B cell (primary cell): ENCODE results near the gene REM1. TPM values are rescaled to one million over a fixed set of nuclear protein-coding genes. Genes with fewer than 3 reads are reported as not detected.

Experiments
- ATAC-seq: fragments of 200-7000 bp; cut with Tn5 transposase; one replicate; pipeline ENCODE4 v1.10.0; 2021; ENCODE audit warnings: low read depth, mild to moderate bottlenecking, moderate number of reproducible peaks, moderate library complexity
- CTCF ChIA-PET: fragments of 350-600 bp; sonication (Branson Sonifier 250); formaldehyde crosslinking; loops from one replicate; lab custom pipeline; 2021; ENCODE audit warnings: antibody characterized with exemption, inconsistent platforms; lab: Charles Lee
- POLR2A ChIA-PET: fragments of 350-600 bp; sonication (Branson Sonifier 250); formaldehyde crosslinking; loops from one replicate; lab custom pipeline; 2021; ENCODE audit warnings: antibody characterized with exemption; lab: Charles Lee
- DNase-seq: peaks from one replicate; pipeline ENCODE4 v3.0.0; 2013
- H2AFZ ChIP-seq: 2 replicates; pipeline ENCODE4 v1.6.1; 2012; ENCODE audit warnings: mild to moderate bottlenecking, low read depth, low read length; ENCODE audit not compliant: insufficient read depth, poor library complexity, severe bottlenecking
- H3K27ac ChIP-seq, 2 donors: 1 replicate in 1 of 2; 2 replicates in 1 of 2; pipeline ENCODE4 v1.5.1; 2012 to 2013; ENCODE audit warnings: low read length in 2 of 2, mild to moderate bottlenecking in 2 of 2, moderate library complexity in 1 of 2
- H3K27me3 ChIP-seq, 4 experiments: fragments of 200-600 bp in 1 of 4; sonication (generic) in 1 of 4; replicated peaks in 1 of 4; 1 replicate in 2 of 4; 2 replicates in 2 of 4; pipeline versions ENCODE4 v1.6.1 to v1.7.0; 2013 to 2016; ENCODE audit warnings: low read length in 3 of 4, mild to moderate bottlenecking in 2 of 4, mixed read lengths in 1 of 4, moderate library complexity in 1 of 4; ENCODE audit not compliant: insufficient read depth in 4 of 4, control insufficient read depth in 3 of 4; ENCODE audit errors: control extremely low read depth in 1 of 4
- H3K36me3 ChIP-seq, 2 experiments: replicated peaks in 1 of 2; 1 replicate in 1 of 2; 2 replicates in 1 of 2; pipeline versions ENCODE4 v1.6.1 to v1.7.1; 2013; ENCODE audit warnings: low read length in 1 of 2; ENCODE audit not compliant: insufficient read depth in 2 of 2, control insufficient read depth in 1 of 2; ENCODE audit errors: control extremely low read depth in 1 of 2, extremely low read depth in 1 of 2
- H3K4me1 ChIP-seq, 2 donors: fragments of 200-600 bp in 1 of 2; sonication (generic) in 1 of 2; 1 replicate in 1 of 2; 2 replicates in 1 of 2; pipeline versions ENCODE4 v1.5.1 to v1.6.1; 2013 to 2017; ENCODE audit warnings: low read length in 2 of 2; ENCODE audit not compliant: control insufficient read depth in 2 of 2, insufficient read depth in 2 of 2
- H3K4me2 ChIP-seq: replicated peaks from 2 replicates; pipeline ENCODE3; 2012; ENCODE audit warnings: mild to moderate bottlenecking, low read depth, low read length; ENCODE audit not compliant: poor library complexity, severe bottlenecking
- H3K4me3 ChIP-seq, 5 experiments: fragments of 200-600 bp in 1 of 5; sonication (generic) in 1 of 5; 1 replicate in 3 of 5; 2 replicates in 2 of 5; pipeline versions ENCODE4 v1.5.1 to v1.7.0; 2011 to 2016; ENCODE audit warnings: low read length in 4 of 5, mild to moderate bottlenecking in 4 of 5, low read depth in 2 of 5, control low read depth in 1 of 5, moderate library complexity in 1 of 5; ENCODE audit not compliant: insufficient read depth in 1 of 5; ENCODE audit errors: control extremely low read depth in 1 of 5, extremely low read depth in 1 of 5
- H3K79me2 ChIP-seq: fragments of 200-600 bp; sonication (generic); one replicate; pipeline ENCODE4 v1.6.0; 2016; ENCODE audit warnings: low read length; ENCODE audit not compliant: control insufficient read depth, insufficient read depth
- H3K9ac ChIP-seq: fragments of 200-600 bp; sonication (generic); 2 replicates; pipeline ENCODE4 v1.6.1; 2017; ENCODE audit warnings: mild to moderate bottlenecking, low read length, moderate library complexity
- H3K9me3 ChIP-seq, 3 donors: one replicate each; pipeline versions ENCODE4 v1.6.1 to v1.7.1; 2013; ENCODE audit warnings: low read length in 2 of 3; ENCODE audit not compliant: control insufficient read depth in 2 of 3, insufficient read depth in 1 of 3; ENCODE audit errors: control extremely low read depth in 1 of 3
- H4K20me1 ChIP-seq: 2 replicates; pipeline ENCODE4 v1.6.0; 2012; ENCODE audit warnings: mild to moderate bottlenecking, low read length; ENCODE audit not compliant: insufficient read depth, control insufficient read depth, poor library complexity, severe bottlenecking
- H3K27ac Mint-ChIP-seq: one replicate; pipeline ENCODE4 v1.8.0; 2021; ENCODE audit warnings: mixed read lengths
- H3K27me3 Mint-ChIP-seq: one replicate; pipeline ENCODE4 v1.8.0; 2021; ENCODE audit warnings: mixed read lengths
- H3K4me1 Mint-ChIP-seq: one replicate; pipeline ENCODE4 v1.8.0; 2021; ENCODE audit warnings: mixed read lengths
- H3K4me3 Mint-ChIP-seq: one replicate; pipeline ENCODE4 v1.8.0; 2021; ENCODE audit warnings: mixed read lengths
- H3K9me3 Mint-ChIP-seq: one replicate; pipeline ENCODE4 v1.8.0; 2022; ENCODE audit warnings: mixed read lengths; ENCODE audit not compliant: insufficient read depth
- CTCF ChIP-seq: fragments of 200-600 bp; IDR thresholded peaks from one replicate; pipeline ENCODE4 v1.8.0; 2022; ENCODE audit warnings: antibody characterized with exemption, mild to moderate bottlenecking
- EZH2 ChIP-seq: IDR thresholded peaks from 2 replicates; pipeline ENCODE4 v1.6.1; 2012; ENCODE audit warnings: borderline replicate concordance, low read depth, mild to moderate bottlenecking, moderate library complexity, low read length; ENCODE audit not compliant: insufficient read depth, poor library complexity, severe bottlenecking
- WGBS: methylation state at CpG from one replicate; pipeline ENCODE4 v1.1.5; 2013; ENCODE audit warnings: missing lambda C conversion rate; ENCODE audit not compliant: insufficient coverage; 5-methylcytosine and 5-hydroxymethylcytosine counted together
- intact Hi-C: fragments of 100-400 bp; cut with micrococcal nuclease; formaldehyde crosslinking; loops from one replicate; pipeline ENCODE4 v1.10.0; 2022
- polyA plus RNA-seq: library from polyadenylated mRNA; depleted of rRNA; stranded (reverse); fragments of >200 nt; gene quantifications from 2 replicates; pipeline ENCODE4 v1.2.3, GENCODE V29; 2012
- total RNA-seq, 2 donors: library from RNA; stranded (reverse); fragments of 120-200 nt in 1 of 2; gene quantifications; 1 replicate in 1 of 2; 2 replicates in 1 of 2; pipeline versions ENCODE4 v1.2.3 to v1.2.4, GENCODE V29; 2013 to 2022

REM1 gene
- total and polyA plus RNA-seq, 2 donors (not counting 1 experiment from before 2014, with no cell fraction given) = not detected

GRCh38 chr20:31430568-31431115, 44.4 kb upstream of the REM1 start:
- Histone ChIP-seq H3K4me3 (no peak overlapping the region), H2AFZ (no peak overlapping the region), H3K27me3 (peaks cover 0 to 3% (median 0%) of the 10 kb centered on the region in 4 experiments), H3K27ac (no peak overlapping the region), H3K4me2 (no peak overlapping the region), H3K4me1 (no peaks in the 10 kb centered on the region), H3K36me3 (no peaks in the 10 kb centered on the region), H4K20me1 (no peaks in the 10 kb centered on the region), H3K9ac (no peak overlapping the region), H3K9me3 (no peaks in the 10 kb centered on the region), H3K79me2 (no peaks in the 10 kb centered on the region)
- Mint-ChIP-seq H3K4me1 (no peaks in the 10 kb centered on the region), H3K9me3 (no peaks in the 10 kb centered on the region), H3K27me3 (peaks cover 23% of the 10 kb centered on the region), H3K4me3 (no peak overlapping the region), H3K27ac (no peak overlapping the region)
- intact Hi-C loops = no loop called here
- POLR2A ChIA-PET = no interaction called here
- no peak for TF ChIP-seq CTCF
- ATAC-seq (no peak), DNase-seq (no peak)
- CTCF ChIA-PET = no interaction called here
- WGBS = 86% methylated on average over 3 of the region's 4 CpGs

- Mint-ChIP-seq H3K4me1 (no peaks in the 10 kb centered on the region), H3K27me3 (peaks cover 29% of the 10 kb centered on the region), H3K27ac (no peak within 1 kb of the TSS), H3K9me3 (no peaks in the 10 kb centered on the region), H3K4me3 (no peak within 1 kb of the TSS)
- Histone ChIP-seq H3K4me2 (no peak within 1 kb of the TSS), H3K36me3 (no peaks in the 10 kb centered on the region), H2AFZ (no peak within 1 kb of the TSS), H3K27ac (no peak within 1 kb of the TSS), H3K9me3 (no peaks in the 10 kb centered on the region), H3K4me1 (no peaks in the 10 kb centered on the region), H3K9ac (no peak within 1 kb of the TSS), H3K27me3 (peaks cover 0 to 2% (median 0%) of the 10 kb centered on the region in 4 experiments), H3K4me3 (no peak within 1 kb of the TSS), H3K79me2 (no peaks in the 10 kb centered on the region), H4K20me1 (no peaks in the 10 kb centered on the region)
- intact Hi-C loops = no loop called here
- POLR2A ChIA-PET = no interaction called here
- TF ChIP-seq EZH2 (no peak), CTCF (no peak)
- no peak for ATAC-seq
- no peak for DNase-seq
- CTCF ChIA-PET = no interaction called here
- WGBS = 82% methylated on average over 12 of the region's 16 CpGs
These were observed 35.0 kb upstream of the REM1 start, which contains the start of gene DEFB123 for GRCh38 chr20:31440012-31440659. DEFB123 (plus strand) TSS chr20:31440632; CDS start chr20:31440699, 67 bp downstream.
